SHP77 treated with DMSO at 0.1 percent for 48 hours (cell line): Measurements from ENCODE around the gene GREM1.

ENCODE experiments used
- DNase-seq: peaks from one replicate; lab custom pipeline; 2025; lab: John Stamatoyannopoulos, UW

GREM1 gene

GRCh38 chr15:32784581-32784980 lies 66.8 kb downstream of the GREM1 start:
- DNase-seq, result no peak

- no peak for DNase-seq
Measured at GRCh38 chr15:32786906-32787305, 69.1 kb downstream of the GREM1 start.

GRCh38 chr15:32787949-32788348 lies 70.1 kb downstream of the GREM1 start:
- DNase-seq, result no peak

GRCh38 chr15:32790352-32790999 lies 72.7 kb downstream of the GREM1 start:
- no peak for DNase-seq

GRCh38 chr15:32792436-32792835 lies 74.6 kb downstream of the GREM1 start:
- no peak for DNase-seq
